ENCODE results near the gene RANBP3L.

DNA sequence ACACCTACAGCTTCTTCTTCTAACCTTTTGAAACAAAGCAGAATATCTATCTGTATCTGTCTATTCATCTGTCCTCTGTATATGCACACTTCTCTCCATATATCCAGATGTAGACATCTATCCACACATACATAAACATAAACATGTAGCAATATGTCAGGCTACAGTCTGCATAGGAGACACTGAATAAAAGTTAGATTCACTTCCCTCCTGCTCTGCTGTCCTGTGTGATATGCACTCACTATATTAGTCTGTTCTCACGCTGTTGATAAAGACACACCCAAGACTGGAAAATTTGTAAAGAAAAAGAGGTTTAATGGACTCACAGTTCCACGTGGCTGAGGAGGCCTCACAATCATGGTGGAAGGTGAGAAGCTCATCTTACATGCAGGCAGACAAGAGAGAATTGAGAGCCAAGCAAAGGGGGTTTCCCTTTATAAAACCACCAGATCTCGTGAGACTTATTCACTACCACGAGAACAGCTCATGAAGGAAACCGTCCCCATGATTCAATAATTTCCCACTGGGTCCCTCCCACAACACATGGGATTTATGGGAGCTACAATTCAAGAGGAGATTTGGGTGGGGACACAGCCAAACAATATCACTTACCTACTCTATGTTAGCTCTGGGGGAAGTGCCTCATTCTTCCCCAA is 24.1 kb downstream of the RANBP3L start:
- no peak for TF ChIP-seq ATF3 (IDR thresholded peaks at IDR 0.05)
- TF ChIP-seq CTCF (IDR thresholded peaks at IDR 0.05; ENCODE audit: low read depth, low read length, missing input control): no peak
- TF ChIP-seq MAX (IDR thresholded peaks at IDR 0.05): no peak
- TF ChIP-seq RAD21 (IDR thresholded peaks at IDR 0.05): no peak
- no peak for TF ChIP-seq REST (IDR thresholded peaks at IDR 0.05)

Measured in liver (tissue), 3 donors.